HG03280 (cell line): ENCODE results near the gene CD6.
"Not testable (repeated sequence)": the region's sequence is repeated elsewhere in the genome, so short reads cannot be mapped to it uniquely, and the experiment has no call there.

Experiments
- ATAC-seq: cut with Tn5 transposase; IDR thresholded peaks from one replicate; pipeline ENCODE4 v1.9.1; 2021; ENCODE audit warnings: mild to moderate bottlenecking, moderate library complexity; ENCODE audit not compliant: unreplicated experiment

The CD6 gene

GRCh38 chr11:60951904-60952741 is 19.4 kb upstream of the CD6 start, which contains the start of gene SLC15A3:
Gene SLC15A3, minus strand, starts transcription at chr11:60952176. Its CDS starts 625 bp downstream, at chr11:60951551.
- ATAC-seq, result peak; percentile 78

- no peak for ATAC-seq
Measured at GRCh38 chr11:60952742-60953170, 18.7 kb upstream of the CD6 start.

- ATAC-seq, result no peak
Measured at GRCh38 chr11:60953781-60954180, 17.7 kb upstream of the CD6 start.

- ATAC-seq, result no peak
Measured at GRCh38 chr11:60954421-60954820, 17.1 kb upstream of the CD6 start.

- no peak for ATAC-seq
Measured at GRCh38 chr11:60955571-60955970, 15.9 kb upstream of the CD6 start.

GRCh38 chr11:60957188-60957587 is 14.3 kb upstream of the CD6 start:
- no peak for ATAC-seq

- ATAC-seq, result no peak
Measured at GRCh38 chr11:60959431-60959830, 12.0 kb upstream of the CD6 start.

- no peak for ATAC-seq
Measured at GRCh38 chr11:60960405-60960804, 11.1 kb upstream of the CD6 start.

GRCh38 chr11:60964801-60965200 is 6.7 kb upstream of the CD6 start:
- no peak for ATAC-seq

GRCh38 chr11:60966890-60967289 is 4.6 kb upstream of the CD6 start:
- ATAC-seq, result no peak

GRCh38 chr11:60968223-60968622 is 3.3 kb upstream of the CD6 start:
- ATAC-seq, result no peak

GRCh38 chr11:60970369-60970774 is 1.1 kb upstream of the CD6 start:
- ATAC-seq, result peak; percentile 71

GRCh38 chr11:60970890-60971289 is 590 bp upstream of the CD6 start:
- no peak for ATAC-seq

GRCh38 chr11:60972182-60973030 is 926 bp downstream of the CD6 start:
- no peak for ATAC-seq

- no peak for ATAC-seq
Measured at GRCh38 chr11:60973699-60974098, 2.2 kb downstream of the CD6 start.

GRCh38 chr11:60974316-60974715 is 2.8 kb downstream of the CD6 start:
- not testable (repeated sequence) for ATAC-seq

- no peak for ATAC-seq
Measured at GRCh38 chr11:60974726-60975125, 3.2 kb downstream of the CD6 start.

- ATAC-seq, result no peak
Measured at GRCh38 chr11:60977224-60977623, 5.7 kb downstream of the CD6 start.

- no peak for ATAC-seq
Measured at GRCh38 chr11:60977836-60978235, 6.4 kb downstream of the CD6 start.

- no peak for ATAC-seq
Measured at GRCh38 chr11:60978546-60979380, 7.3 kb downstream of the CD6 start.

GRCh38 chr11:60981515-60981914 is 10.0 kb downstream of the CD6 start:
- ATAC-seq, result no peak
